ENCODE measurements around the gene CHST8.

CHST8 gene

DNA sequence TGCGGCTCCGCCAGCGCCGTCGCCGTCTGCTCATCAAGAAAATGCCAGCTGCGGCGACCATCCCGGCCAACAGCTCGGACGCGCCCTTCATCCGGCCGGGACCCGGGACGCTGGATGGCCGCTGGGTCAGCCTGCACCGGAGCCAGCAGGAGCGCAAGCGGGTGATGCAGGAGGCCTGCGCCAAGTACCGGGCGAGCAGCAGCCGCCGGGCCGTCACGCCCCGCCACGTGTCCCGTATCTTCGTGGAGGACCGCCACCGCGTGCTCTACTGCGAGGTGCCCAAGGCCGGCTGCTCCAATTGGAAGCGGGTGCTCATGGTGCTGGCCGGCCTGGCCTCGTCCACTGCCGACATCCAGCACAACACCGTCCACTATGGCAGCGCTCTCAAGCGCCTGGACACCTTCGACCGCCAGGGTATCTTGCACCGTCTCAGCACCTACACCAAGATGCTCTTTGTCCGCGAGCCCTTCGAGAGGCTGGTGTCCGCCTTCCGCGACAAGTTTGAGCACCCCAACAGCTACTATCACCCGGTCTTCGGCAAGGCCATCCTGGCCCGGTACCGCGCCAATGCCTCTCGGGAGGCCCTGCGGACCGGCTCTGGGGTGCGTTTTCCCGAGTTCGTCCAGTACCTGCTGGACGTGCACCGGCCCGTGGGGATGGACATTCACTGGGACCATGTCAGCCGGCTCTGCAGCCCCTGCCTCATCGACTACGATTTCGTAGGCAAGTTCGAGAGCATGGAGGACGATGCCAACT is 150.5 kb downstream of the CHST8 start:
- DNase-seq, result no peak

GRCh38 chr19:33772858-33773180 is 151.1 kb downstream of the CHST8 start:
- DNase-seq, result no peak

DNA sequence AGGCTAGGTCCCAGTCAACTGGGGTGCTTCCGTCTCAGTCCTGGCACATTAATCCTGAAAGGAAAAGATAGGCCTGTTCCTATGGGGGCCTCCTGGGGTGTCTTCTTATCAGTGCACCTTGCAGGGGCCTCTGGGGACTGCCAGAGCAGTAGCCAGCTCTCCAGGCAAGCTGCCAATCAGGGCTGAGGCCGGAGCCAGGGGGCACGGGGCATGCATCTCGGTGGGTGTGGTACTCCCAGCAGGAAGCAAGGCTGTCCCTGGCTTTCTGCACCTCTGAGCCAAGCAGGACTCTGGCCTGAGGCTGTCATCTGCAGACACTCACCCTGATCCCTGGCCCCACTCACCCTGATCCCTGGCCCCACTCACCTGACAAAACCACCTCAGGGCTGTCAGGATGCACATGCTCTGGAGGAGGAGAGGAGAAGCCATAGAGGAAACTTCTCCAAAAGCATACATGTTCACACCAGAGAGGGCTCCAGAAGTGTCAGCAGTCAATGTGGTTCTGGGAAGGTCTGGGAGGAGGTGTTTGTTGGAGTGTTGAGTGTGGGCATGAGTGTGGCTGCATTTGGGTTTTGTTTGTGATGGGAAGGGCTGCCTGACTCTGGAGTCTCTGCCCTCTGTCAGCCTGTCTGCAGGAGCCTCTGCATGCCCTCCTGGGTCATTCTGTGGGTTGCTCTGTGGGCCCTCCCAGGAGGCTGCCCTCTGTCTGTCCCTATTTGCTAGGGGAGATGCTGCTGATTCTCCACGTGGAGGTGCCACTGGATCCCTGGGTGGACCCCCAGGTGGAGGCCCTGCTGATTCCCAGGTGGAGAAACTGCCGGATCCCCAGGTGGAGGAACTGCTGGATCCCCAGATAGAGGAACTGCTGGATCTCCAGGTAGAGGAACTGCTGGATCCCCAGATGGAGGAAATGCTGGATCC is 152.2 kb downstream of the CHST8 start:
- DNase-seq, result no peak

- DNase-seq, result no peak
These were observed 153.0 kb downstream of the CHST8 start for GRCh38 chr19:33774751-33775150.

- no peak for DNase-seq
These were observed 154.2 kb downstream of the CHST8 start for GRCh38 chr19:33775731-33776487.

- DNase-seq, result no peak
These were observed 155.6 kb downstream of the CHST8 start for GRCh38 chr19:33777351-33777750.

GRCh38 chr19:33777753-33778088 is 156.0 kb downstream of the CHST8 start:
- DNase-seq, result no peak

DNA sequence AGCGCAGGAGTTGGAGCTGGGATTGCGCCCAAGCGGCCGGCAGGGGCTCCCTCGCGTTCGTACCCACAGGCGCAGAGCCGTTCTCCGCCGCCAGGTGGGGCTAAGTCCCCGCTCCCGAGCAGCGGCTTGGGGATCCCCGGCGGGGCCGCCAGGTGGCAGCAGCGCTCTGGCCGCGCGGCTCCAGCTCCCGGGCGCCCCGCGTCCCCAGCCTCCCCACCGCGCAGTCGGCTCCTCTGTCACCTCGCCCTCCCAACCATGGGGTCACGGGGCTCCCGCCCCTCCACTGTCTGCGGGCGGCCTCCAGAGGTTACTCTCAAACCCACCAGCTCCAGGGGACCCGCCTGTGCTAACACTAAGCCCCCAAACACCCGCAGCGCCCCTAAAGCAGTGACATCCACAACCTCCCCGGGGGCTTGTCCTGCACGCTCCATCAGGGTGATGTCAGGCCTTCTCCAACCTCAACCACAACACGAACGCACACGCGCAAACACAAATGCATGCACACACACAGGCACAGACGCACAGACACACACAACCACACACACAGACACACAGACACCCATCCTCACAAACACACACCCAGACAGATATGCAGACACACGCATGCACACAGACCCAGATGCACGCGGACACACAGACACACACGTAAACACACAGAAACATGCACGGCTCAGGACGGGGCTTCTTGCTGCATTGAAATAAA is 156.5 kb downstream of the CHST8 start:
- peak; percentile 96 for DNase-seq

DNA sequence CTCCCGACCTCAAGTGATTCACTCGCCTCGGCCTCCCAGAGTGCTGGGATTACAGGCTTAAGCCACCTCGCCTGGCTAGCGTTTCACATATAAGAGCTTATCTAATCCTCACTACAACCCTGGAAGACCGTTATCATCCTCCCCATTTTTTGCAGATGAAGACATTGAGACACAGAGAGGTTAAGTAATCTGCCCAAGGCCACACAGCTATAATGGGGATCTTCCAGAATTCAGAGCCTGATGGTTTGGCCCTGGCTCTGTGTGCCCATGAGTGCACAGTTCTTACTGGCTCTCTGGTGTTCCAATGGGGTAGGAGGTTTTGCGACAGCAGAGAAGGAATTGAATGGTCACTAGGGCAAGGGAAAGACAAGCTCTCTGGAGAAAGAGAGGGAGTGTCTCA is 158.1 kb downstream of the CHST8 start:
- no peak for DNase-seq

DNA sequence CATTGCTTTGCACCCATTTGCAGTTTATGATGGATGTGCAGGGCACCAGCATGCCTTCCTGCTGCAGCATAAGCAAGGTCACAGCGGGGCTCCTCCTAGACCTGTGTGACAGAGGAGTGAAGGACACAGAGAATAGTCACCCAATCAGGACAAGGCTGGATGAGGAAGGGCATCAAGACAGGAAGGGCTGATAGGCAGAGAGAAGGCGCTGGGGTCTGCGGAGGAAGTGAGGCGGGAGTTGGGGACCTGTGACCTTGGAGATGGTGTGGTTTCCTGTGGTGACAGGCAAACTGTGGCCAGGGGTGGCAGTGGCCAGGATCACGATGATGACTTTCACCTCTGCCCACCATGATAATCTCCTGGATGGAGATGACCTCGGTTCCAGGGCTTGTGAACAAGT is 158.5 kb downstream of the CHST8 start:
- DNase-seq, result no peak

DNA sequence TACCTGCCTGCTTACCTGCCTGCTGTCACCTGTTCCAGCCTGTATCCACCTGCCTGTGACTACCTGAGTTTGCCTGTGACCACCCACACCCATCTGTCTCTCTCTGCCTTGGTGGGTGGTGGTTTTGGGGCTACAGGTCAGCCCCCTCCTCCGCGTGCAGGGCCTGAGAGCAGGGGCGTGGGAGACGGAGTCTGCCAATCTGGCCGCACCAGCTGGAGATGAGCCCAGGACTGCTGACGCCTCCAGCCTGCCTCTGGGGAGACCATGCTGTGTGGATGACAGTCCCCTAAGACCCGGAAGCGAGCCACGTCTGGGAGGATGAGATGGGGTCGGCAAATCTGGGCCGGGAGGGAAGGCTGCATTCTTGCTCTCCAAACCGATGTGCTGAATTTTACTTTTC is 159.0 kb downstream of the CHST8 start:
- peak; percentile 37 for DNase-seq

- DNase-seq, result no peak
These were observed 159.7 kb downstream of the CHST8 start for GRCh38 chr19:33781415-33781935.

DNA sequence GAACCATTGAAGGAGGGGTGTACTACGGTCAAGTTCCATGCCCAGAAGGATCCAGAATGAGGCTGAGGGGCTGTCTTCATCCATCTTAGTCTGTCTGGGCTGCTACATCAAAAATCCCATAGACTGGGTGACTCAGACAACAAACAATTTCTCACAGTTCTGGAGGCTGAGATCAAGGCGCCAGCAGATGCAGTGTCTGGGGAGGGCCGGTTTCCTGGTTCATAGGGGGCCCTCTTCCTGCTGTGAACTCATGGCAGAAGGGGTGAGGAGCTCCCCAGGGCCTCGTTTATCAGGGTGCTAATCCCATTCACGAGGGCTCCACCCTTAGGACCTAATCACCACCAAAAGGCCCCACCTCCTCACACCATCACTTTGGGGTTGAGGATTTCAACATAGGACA is 160.2 kb downstream of the CHST8 start:
- DNase-seq, result no peak

DNA sequence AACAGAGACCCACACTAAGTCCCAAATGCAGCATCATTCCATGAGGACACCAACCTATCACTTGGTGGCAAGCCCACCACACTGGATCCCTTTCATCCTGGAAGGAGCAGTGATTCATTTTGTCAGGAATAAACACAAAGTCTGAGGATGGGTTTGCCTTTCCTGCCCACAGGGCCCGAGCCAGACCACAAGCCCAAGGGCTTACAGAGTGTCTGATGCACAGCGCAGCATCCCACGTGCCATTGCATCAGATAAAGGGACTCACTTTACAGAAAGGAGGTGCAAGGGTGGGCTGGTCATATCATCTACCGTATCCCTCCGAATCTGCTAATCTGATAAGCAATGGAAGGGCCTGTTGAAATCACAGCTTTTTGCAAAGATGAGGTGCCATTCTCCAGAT is 162.7 kb downstream of the CHST8 start:
- no peak for DNase-seq

DNA sequence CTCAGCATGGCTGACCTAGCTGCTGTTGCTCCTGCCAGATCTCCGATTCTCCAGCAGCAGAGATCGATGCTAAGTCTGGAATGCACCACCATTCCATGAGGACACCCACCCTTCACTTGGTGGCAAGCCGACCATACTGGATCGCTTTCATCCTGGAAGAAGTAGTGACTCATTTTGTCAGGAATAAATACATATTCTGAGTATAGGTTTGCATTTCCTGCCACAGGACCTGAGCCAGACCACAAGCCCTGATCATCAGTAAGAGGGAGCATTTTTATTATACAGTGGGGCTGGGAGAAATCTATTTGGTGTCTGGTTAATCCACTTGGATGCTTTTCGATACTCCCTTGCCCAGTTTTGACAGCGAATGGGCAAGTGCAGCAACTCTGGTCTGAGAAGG is 164.0 kb downstream of the CHST8 start:
- DNase-seq, result no peak

GRCh38 chr19:33788676-33789075 is 166.9 kb downstream of the CHST8 start:
- DNase-seq, result no peak

- DNase-seq, result no peak
These were observed 167.6 kb downstream of the CHST8 start for GRCh38 chr19:33789344-33789743.

DNA sequence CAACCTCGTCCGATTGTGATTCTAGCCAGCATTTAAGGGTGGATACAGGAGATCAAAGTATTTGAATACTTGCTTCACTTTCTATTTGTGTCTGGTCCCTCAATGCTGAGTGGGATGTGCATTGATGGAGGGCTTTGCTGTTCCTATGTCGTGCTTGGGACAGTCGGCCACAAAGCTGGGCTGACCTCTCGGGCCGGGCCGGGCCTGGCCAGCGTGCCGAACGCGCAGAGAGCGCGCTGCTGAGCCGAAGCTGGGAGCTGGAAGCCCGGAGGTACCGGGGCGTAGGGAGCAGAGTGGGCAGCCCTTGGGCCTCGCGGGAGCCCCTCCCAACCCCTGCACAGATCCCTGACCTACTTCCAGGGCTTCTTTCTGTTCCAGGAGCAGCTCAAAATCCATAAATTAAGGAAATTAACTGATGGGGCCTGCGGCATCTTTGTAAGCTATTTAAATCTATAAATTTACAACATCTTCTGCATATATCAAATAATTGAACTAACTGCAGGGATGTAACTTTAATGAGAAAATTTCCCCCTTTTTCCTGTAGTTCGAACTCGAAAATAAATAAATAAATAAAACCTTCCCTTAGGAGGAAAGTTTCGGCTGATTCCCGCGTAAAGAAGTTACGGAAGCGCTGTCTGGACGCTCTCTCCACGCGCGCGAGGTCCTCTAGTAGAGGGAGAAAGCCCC is 173.1 kb downstream of the CHST8 start:
- peak; percentile 83 for DNase-seq

DNA sequence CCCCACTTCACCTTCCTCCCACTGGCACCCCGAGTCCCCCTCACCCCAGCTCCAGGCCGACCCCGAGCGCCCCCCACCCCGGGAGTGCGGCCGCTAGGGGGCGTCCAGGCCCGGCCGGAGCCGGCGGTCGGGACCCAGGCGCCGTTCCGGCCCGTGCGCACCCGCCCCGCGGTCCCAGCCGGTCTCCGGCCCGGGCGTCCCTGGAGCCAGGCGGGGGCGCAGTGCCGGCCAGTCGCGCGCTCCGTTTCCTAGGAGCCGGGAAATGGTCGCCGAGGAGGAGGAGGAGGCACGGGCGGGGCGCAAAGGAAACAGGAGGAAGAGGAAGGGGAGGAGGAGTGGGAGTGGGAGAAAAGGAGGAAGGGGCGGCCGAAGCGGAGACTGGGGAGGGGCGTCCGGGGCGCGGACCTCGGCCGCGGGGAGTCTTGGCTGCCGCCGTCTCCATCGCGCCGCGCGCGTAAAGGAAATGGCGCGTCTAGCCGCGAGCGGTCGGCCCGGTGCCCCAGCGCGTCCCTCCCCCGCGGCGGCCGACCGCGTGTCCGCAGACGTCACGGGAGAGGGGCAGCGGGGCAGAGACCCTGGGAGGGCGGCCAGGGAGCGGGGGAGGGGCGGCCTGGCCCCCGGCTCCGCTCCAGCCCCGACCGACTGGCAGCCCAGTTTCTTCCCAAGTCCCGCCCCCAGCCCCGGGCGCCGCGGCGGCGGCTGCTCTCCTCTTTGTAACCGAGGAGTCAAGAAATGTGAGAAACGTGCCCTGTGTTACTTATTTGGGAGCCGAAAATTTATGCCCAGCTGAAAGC is 173.8 kb downstream of the CHST8 start:
- peak; percentile 93 for DNase-seq

GRCh38 chr19:33796164-33796875 is 174.6 kb downstream of the CHST8 start, which contains the start of gene KCTD15:
TSS of gene KCTD15 (plus strand) at chr19:33796870. CDS start at chr19:33800455, 3,585 bp downstream.
- DNase-seq, result peak; percentile 89
